NCI-H446 treated with DMSO at 0.1 percent for 48 hours (cell line): ENCODE results near the gene JCAD.
"Not testable (repeated sequence)": the region's sequence is repeated elsewhere in the genome, so short reads cannot be mapped to it uniquely, and the experiment has no call there.

Experiments used
- DNase-seq: peaks from one replicate; lab custom pipeline; 2025; lab: John Stamatoyannopoulos, UW

JCAD gene

GRCh38 chr10:30059209-30060107 is at the start of gene JCAD:
Gene JCAD (minus strand): TSS chr10:30059586. CDS start chr10:30047812, 11,774 bp downstream.
- no peak for DNase-seq

GRCh38 chr10:30106987-30107386 is 47.6 kb upstream of the JCAD start:
- DNase-seq, result no peak

- no peak for DNase-seq
Measured at GRCh38 chr10:30103595-30104320, 44.4 kb upstream of the JCAD start.

DNA sequence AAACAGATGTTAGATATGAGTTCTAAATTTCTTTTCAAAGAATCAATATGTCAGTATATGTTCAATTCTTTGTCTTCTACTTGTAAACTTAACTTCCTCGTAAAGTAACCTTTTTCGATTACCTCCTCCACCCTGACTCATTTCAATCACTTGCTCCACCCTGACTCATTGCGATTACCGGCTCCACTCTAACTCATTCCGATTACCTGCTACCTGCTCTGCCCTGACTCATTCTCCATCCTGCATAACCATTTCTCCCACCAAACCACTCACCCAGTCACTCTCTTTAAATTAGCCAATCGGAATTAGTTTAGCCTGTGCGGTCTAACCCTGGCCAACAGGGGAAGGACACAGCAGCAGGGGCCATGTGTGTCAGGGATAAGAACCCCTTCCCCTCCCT is 40.3 kb upstream of the JCAD start:
- not testable (repeated sequence) for DNase-seq

- DNase-seq, result no peak
Measured at GRCh38 chr10:30099101-30099500, 39.7 kb upstream of the JCAD start.

DNA sequence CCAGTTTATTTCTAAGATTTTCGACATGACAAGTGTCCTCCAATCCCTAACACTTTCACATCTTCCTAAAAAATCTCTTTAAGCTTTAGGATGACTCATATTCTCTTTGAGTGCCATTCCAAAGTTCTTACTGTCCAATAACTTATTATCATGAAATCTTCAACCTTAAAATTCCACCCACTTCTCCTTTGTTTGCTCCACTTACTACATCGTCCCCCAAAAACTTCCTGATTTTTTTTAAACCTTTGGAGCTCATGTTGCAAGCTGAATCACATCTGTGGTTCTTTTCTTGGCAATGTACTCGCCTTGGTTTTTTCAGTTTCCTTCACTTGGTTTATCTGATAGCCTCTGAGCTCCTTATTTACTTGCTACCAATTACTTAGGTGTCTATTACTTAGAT is 39.2 kb upstream of the JCAD start:
- no peak for DNase-seq

DNA sequence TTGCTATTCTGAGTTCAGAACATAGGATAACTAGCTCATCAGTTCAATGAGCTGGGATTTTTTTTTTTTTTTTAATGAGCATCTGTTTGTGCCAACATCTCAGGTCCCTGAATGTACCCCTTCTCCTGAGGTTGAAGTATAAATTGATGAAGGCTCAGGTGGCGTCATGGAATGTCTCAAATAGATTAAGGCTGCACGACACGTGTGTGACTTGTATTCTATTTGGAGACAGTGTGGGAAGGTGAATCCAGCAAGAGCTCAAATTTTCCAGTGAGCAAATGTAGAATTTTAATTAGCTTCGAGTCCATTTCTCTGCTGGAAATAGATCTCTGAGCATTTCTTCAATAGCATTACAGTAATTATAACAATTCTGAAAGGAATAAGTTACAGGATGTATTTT is 37.2 kb upstream of the JCAD start:
- no peak for DNase-seq

GRCh38 chr10:30095631-30096422 is 36.4 kb upstream of the JCAD start:
- no peak for DNase-seq

DNA sequence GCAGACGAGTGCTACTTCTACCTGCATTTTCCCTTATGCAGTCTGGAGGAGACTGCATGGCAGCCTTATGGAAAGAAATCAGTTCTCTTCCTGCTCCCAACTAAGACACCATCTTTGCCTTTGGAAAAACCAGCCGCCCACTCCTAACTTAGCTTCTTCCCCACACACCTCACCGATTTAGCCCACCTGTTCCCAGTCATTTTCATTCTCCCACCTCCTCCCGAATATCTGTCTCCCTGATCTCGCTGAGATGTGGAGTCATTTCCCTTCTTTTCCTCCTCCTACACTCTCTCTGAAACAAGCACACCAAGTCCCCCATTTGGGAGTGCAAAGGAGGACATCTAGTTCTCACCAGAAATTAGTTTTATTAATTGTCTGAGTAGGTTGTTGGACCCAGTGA is 35.2 kb upstream of the JCAD start:
- DNase-seq, result no peak

GRCh38 chr10:30093303-30093950 is 34.0 kb upstream of the JCAD start:
- DNase-seq, result peak; percentile 32

GRCh38 chr10:30092151-30092790 is 32.9 kb upstream of the JCAD start:
- no peak for DNase-seq

DNA sequence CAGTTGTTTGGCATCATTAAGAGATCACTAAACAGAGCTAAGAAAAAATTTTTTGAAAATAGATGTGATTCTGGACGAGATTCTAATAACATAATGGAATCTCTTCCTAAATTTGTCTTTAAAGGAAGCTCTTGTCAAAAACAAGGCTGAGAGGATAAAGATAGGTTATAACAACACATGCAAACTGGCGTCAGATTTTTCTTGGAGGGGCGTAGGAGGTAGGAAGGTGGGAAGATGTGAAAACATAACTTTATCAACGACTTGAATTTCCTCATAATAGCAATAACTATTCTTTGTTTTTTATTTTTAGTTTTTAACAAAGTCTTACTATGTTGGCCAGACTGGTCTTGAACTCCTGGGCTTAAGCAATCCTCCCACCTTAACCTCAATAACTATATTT is 31.8 kb upstream of the JCAD start:
- no peak for DNase-seq

- DNase-seq, result no peak
Measured at GRCh38 chr10:30088178-30088577, 28.8 kb upstream of the JCAD start.

DNA sequence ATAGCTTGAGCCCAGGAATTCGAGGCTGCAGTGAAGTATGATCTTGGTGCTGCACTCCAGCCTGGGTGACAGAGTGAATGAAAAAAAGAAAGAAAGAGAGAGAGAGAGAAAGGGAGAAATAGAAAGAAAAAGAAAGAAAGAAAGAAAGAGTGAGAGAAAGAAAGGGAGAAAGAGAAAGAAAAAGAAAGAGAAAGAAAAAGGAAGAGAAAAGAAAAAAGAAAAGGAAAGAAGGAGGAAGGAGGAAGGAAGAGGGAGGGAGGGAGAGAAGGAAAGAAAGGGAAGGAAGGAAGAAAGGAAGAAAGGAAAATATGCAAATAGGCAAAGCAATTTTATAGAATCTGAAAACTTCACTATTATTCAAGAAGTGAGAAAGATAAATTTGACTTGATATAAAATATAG is 24.5 kb upstream of the JCAD start:
- DNase-seq, result no peak

DNA sequence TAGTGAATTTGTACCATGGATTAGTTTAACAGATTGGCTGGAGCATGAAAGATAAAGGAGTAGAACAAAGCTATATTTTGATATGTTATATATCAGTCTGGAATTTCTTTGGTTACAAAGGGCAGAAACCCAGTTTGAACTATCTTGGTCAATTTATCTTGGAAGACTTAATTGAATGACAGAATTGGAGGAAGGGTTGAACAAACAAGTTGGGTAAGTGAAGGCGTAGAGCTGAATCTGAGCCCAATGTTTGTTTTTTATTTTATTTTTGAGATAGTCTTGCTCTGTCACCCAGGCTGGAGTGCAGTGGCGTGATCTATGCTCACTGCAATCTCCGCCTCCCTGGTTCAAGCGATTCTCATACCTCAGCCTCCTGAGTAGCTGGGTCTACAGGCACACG is 21.8 kb upstream of the JCAD start:
- DNase-seq, result no peak

DNA sequence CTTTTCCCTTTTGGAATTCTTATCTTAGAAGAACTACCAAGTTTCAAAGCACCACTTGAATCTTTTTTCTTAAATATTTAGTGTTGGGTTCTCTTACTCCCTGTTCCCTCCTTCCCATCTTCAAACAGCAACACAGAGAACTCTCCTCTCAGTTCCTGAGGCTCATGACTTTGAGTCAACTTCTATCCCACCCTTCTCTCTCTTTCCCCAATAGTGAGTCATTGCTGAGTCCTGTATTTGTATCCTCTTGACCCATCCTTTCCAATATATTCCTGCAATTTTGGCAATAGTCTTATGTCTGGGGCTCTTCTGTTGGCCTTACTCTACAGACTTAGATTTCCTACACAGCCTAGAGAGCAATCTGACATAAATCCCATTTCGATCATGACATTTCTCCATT is 20.8 kb upstream of the JCAD start:
- DNase-seq, result no peak

- DNase-seq, result no peak
Measured at GRCh38 chr10:30079408-30079807, 20.0 kb upstream of the JCAD start.

- no peak for DNase-seq
Measured at GRCh38 chr10:30075481-30075880, 16.1 kb upstream of the JCAD start.

GRCh38 chr10:30074933-30075332 is 15.5 kb upstream of the JCAD start:
- no peak for DNase-seq

- DNase-seq, result no peak
Measured at GRCh38 chr10:30074090-30074489, 14.7 kb upstream of the JCAD start.

DNA sequence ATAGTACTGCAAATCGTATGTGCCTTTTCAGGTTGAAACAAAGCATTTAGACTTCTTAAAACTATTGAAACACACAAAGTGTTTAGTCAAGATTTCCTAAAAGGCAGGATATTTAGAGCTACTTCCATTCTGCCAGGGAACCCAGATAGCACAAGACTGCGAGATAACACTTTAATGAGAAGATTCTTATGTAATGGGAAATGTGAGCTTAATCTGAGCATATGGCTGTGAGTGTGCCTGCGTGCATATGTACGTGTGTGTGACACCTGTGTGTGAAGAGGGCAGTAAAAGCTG is 14.3 kb upstream of the JCAD start:
- DNase-seq, result no peak
